NB4 (cell line): ENCODE measurements around the gene CD300LF.
A peak's percentile ranks its signal among the peaks of the same experiment; 100 is the strongest.

ENCODE experiments used
- DNase-seq: peaks from one replicate; pipeline ENCODE4 v3.0.0; 2010; ENCODE audit warnings: low read depth
- H3K4me3 ChIP-seq: one replicate; pipeline ENCODE4 v1.5.1; 2011; ENCODE audit warnings: mild to moderate bottlenecking, low read depth, low read length, moderate library complexity
- CTCF ChIP-seq: IDR thresholded peaks from one replicate; pipeline ENCODE4 v1.5.1; 2012; ENCODE audit warnings: low read depth, low read length
- MAX ChIP-seq: IDR thresholded peaks from 2 replicates; pipeline ENCODE4 v1.6.1; 2011; ENCODE audit warnings: low read depth, low read length
- MYC ChIP-seq: IDR thresholded peaks from 2 replicates; pipeline ENCODE4 v1.6.1; 2011; ENCODE audit warnings: low read depth, low read length
- POLR2A ChIP-seq: IDR thresholded peaks from 2 replicates; pipeline ENCODE4 v1.6.1; 2011; ENCODE audit warnings: mild to moderate bottlenecking; ENCODE audit not compliant: insufficient read length; ENCODE audit errors: extremely low read depth

The CD300LF gene

GRCh38 chr17:74694081-74694480 is 18.6 kb downstream of the CD300LF start:
- no peak overlapping the region for H3K4me3 ChIP-seq
- no peak for TF ChIP-seq MAX
- no peak for TF ChIP-seq MYC
- TF ChIP-seq POLR2A, result no peak
- no peak for TF ChIP-seq CTCF
- no peak for DNase-seq

GRCh38 chr17:74691151-74691550 is 21.6 kb downstream of the CD300LF start:
- TF ChIP-seq MYC (no peak), POLR2A (no peak), MAX (no peak), CTCF (no peak)
- H3K4me3 ChIP-seq, result no peak overlapping the region
- no peak for DNase-seq

- DNase-seq, result peak; percentile 96
- TF ChIP-seq MYC (peak; percentile 67), CTCF (no peak), MAX (peak; percentile 61), POLR2A (no peak)
These were observed 22.3 kb downstream of the CD300LF start for GRCh38 chr17:74690409-74690825.

GRCh38 chr17:74687886-74688285 is 24.8 kb downstream of the CD300LF start:
- no peak overlapping the region for H3K4me3 ChIP-seq
- DNase-seq, result peak; percentile 22
- TF ChIP-seq POLR2A (no peak), MYC (no peak), MAX (no peak), CTCF (no peak)

More at GRCh38 chr17:74690409-74690825, 22.3 kb downstream of the CD300LF start:
- H3K4me3 ChIP-seq, result no peak overlapping the region

GRCh38 chr17:74686761-74687160 is 26.0 kb downstream of the CD300LF start:
- peak; percentile 22 for TF ChIP-seq CTCF
- no peak for TF ChIP-seq MAX
- peak; percentile 73 for DNase-seq
- no peak overlapping the region for H3K4me3 ChIP-seq
